Activated T-cell treated with anti-CD3 and anti-CD28 coated beads, Interleukin-2, amount 50 U/mL, for 72 hours (primary cell): ENCODE measurements around the gene SLC6A1. TPM values are rescaled to one million over a fixed set of nuclear protein-coding genes. Genes with fewer than 3 reads are reported as not detected.

ENCODE experiments used
- ATAC-seq, 2 donors: fragments of 150-1000 bp; cut with Tn5 transposase; replicated peaks in 1 of 2; 2 replicates each; pipeline ENCODE4 v1.10.0; 2021; ENCODE audit warnings: moderate library complexity in 2 of 2, mild to moderate bottlenecking in 1 of 2
- DNase-seq, 2 donors: peaks; one replicate each; pipeline ENCODE4 v3.0.0; 2021 to 2022; ENCODE audit warnings: mixed read lengths in 1 of 2
- H3K27ac Mint-ChIP-seq: one replicate; pipeline ENCODE4 v1.8.0; 2022; ENCODE audit warnings: mild to moderate bottlenecking, moderate library complexity, mixed read lengths
- H3K27me3 Mint-ChIP-seq: one replicate; pipeline ENCODE4 v1.8.0; 2022; ENCODE audit warnings: low read depth, mixed read lengths
- H3K36me3 Mint-ChIP-seq, 2 donors: one replicate each; pipeline ENCODE4 v1.8.0; 2022; ENCODE audit warnings: mixed read lengths in 2 of 2, mild to moderate bottlenecking in 1 of 2; ENCODE audit not compliant: insufficient read depth in 2 of 2
- H3K4me1 Mint-ChIP-seq: one replicate; pipeline ENCODE4 v1.8.0; 2022; ENCODE audit warnings: low read depth, mixed read lengths
- H3K4me3 Mint-ChIP-seq, 2 donors: one replicate each; pipeline ENCODE4 v1.8.0; 2022; ENCODE audit warnings: mild to moderate bottlenecking in 2 of 2, mixed read lengths in 2 of 2, moderate library complexity in 2 of 2
- H3K9me3 Mint-ChIP-seq, 2 donors: one replicate each; pipeline ENCODE4 v1.8.0; 2022; ENCODE audit warnings: mixed read lengths in 2 of 2
- total RNA-seq, 2 donors: library from RNA; stranded (reverse); gene quantifications; one replicate each; pipeline ENCODE4 v1.2.3, GENCODE V29; 2022

Gene SLC6A1
- not detected for total RNA-seq

GRCh38 chr3:10992017-10992942, at the start of gene SLC6A1:
TSS of gene SLC6A1 (plus strand) at chr3:10992748. CDS start at chr3:11017212, 24,464 bp downstream.
- ATAC-seq, result peak; percentile 25 to 34
- H3K4me1 Mint-ChIP-seq, result peaks cover 6% of the 10 kb centered on the region
- DNase-seq, result no peak
- no peaks in the 10 kb centered on the region for H3K9me3 Mint-ChIP-seq
- H3K4me3 Mint-ChIP-seq, result peak within 1 kb of the TSS; percentile 60 to 78
- H3K27me3 Mint-ChIP-seq, result peaks cover 68% of the 10 kb centered on the region
- no peak within 1 kb of the TSS for H3K27ac Mint-ChIP-seq
- peaks cover 0 to 3% of the 10 kb centered on the region in 2 donors for H3K36me3 Mint-ChIP-seq

GRCh38 chr3:10944866-10945265, 47.7 kb upstream of the SLC6A1 start:
- no peak for DNase-seq
- no peaks in the 10 kb centered on the region for H3K4me1 Mint-ChIP-seq
- no peaks in the 10 kb centered on the region for H3K36me3 Mint-ChIP-seq
- H3K9me3 Mint-ChIP-seq, result no peaks in the 10 kb centered on the region
- no peak overlapping the region for H3K4me3 Mint-ChIP-seq
- ATAC-seq, result no peak
- H3K27ac Mint-ChIP-seq, result no peak overlapping the region
- H3K27me3 Mint-ChIP-seq, result no peaks in the 10 kb centered on the region

GRCh38 chr3:10945683-10946287, 46.8 kb upstream of the SLC6A1 start:
- no peaks in the 10 kb centered on the region for H3K36me3 Mint-ChIP-seq
- DNase-seq (peak; percentile 61 to 62), ATAC-seq (peak; percentile 66 to 74)
- no peaks in the 10 kb centered on the region for H3K4me1 Mint-ChIP-seq
- no peaks in the 10 kb centered on the region for H3K27me3 Mint-ChIP-seq
- no peaks in the 10 kb centered on the region for H3K9me3 Mint-ChIP-seq
- no peak overlapping the region for H3K27ac Mint-ChIP-seq
- H3K4me3 Mint-ChIP-seq, result no peak overlapping the region

GRCh38 chr3:10946526-10946925, 46.0 kb upstream of the SLC6A1 start:
- Mint-ChIP-seq H3K27me3 (no peaks in the 10 kb centered on the region), H3K9me3 (no peaks in the 10 kb centered on the region), H3K4me3 (no peak overlapping the region), H3K27ac (no peak overlapping the region), H3K4me1 (no peaks in the 10 kb centered on the region), H3K36me3 (no peaks in the 10 kb centered on the region)
- no peak for ATAC-seq
- DNase-seq, result no peak

- H3K27me3 Mint-ChIP-seq, result no peaks in the 10 kb centered on the region
- no peak for ATAC-seq
- no peak overlapping the region for H3K4me3 Mint-ChIP-seq
- H3K27ac Mint-ChIP-seq, result no peak overlapping the region
- no peaks in the 10 kb centered on the region for H3K4me1 Mint-ChIP-seq
- H3K9me3 Mint-ChIP-seq, result no peaks in the 10 kb centered on the region
- H3K36me3 Mint-ChIP-seq, result no peaks in the 10 kb centered on the region
- no peak for DNase-seq
These were observed 44.2 kb upstream of the SLC6A1 start for GRCh38 chr3:10948326-10948725.

GRCh38 chr3:10949197-10949596, 43.4 kb upstream of the SLC6A1 start:
- H3K4me3 Mint-ChIP-seq, result no peak overlapping the region
- H3K27me3 Mint-ChIP-seq, result no peaks in the 10 kb centered on the region
- ATAC-seq, result no peak
- no peak for DNase-seq
- H3K36me3 Mint-ChIP-seq, result no peaks in the 10 kb centered on the region
- H3K27ac Mint-ChIP-seq, result no peak overlapping the region
- H3K4me1 Mint-ChIP-seq, result no peaks in the 10 kb centered on the region
- no peaks in the 10 kb centered on the region for H3K9me3 Mint-ChIP-seq

GRCh38 chr3:10950476-10951294, 41.9 kb upstream of the SLC6A1 start:
- Mint-ChIP-seq H3K27me3 (no peaks in the 10 kb centered on the region), H3K27ac (no peak overlapping the region), H3K9me3 (no peaks in the 10 kb centered on the region), H3K4me3 (no peak overlapping the region), H3K4me1 (no peaks in the 10 kb centered on the region), H3K36me3 (no peaks in the 10 kb centered on the region)
- no peak for DNase-seq
- ATAC-seq, result no peak

GRCh38 chr3:10951295-10951926, 41.1 kb upstream of the SLC6A1 start:
- H3K4me1 Mint-ChIP-seq, result no peaks in the 10 kb centered on the region
- no peak overlapping the region for H3K4me3 Mint-ChIP-seq
- no peak overlapping the region for H3K27ac Mint-ChIP-seq
- H3K9me3 Mint-ChIP-seq, result no peaks in the 10 kb centered on the region
- H3K36me3 Mint-ChIP-seq, result no peaks in the 10 kb centered on the region
- ATAC-seq, result no peak
- DNase-seq, result no peak
- no peaks in the 10 kb centered on the region for H3K27me3 Mint-ChIP-seq

GRCh38 chr3:10952525-10952924, 40.0 kb upstream of the SLC6A1 start:
- Mint-ChIP-seq H3K4me1 (no peaks in the 10 kb centered on the region), H3K27ac (no peak overlapping the region), H3K4me3 (no peak overlapping the region), H3K36me3 (no peaks in the 10 kb centered on the region), H3K27me3 (no peaks in the 10 kb centered on the region), H3K9me3 (no peaks in the 10 kb centered on the region)
- ATAC-seq (no peak), DNase-seq (no peak)

GRCh38 chr3:10954740-10955139, 37.8 kb upstream of the SLC6A1 start:
- ATAC-seq (no peak), DNase-seq (no peak)
- H3K4me1 Mint-ChIP-seq, result no peaks in the 10 kb centered on the region
- no peaks in the 10 kb centered on the region for H3K27me3 Mint-ChIP-seq
- no peak overlapping the region for H3K27ac Mint-ChIP-seq
- H3K4me3 Mint-ChIP-seq, result no peak overlapping the region
- H3K9me3 Mint-ChIP-seq, result no peaks in the 10 kb centered on the region
- H3K36me3 Mint-ChIP-seq, result no peaks in the 10 kb centered on the region

- ATAC-seq, result no peak
- peaks cover 6% of the 10 kb centered on the region for H3K27me3 Mint-ChIP-seq
- DNase-seq, result no peak
- no peak overlapping the region for H3K4me3 Mint-ChIP-seq
- H3K9me3 Mint-ChIP-seq, result no peaks in the 10 kb centered on the region
- H3K4me1 Mint-ChIP-seq, result no peaks in the 10 kb centered on the region
- no peaks in the 10 kb centered on the region for H3K36me3 Mint-ChIP-seq
- no peak overlapping the region for H3K27ac Mint-ChIP-seq
These were observed 36.7 kb upstream of the SLC6A1 start for GRCh38 chr3:10955711-10956453.

- ATAC-seq (no peak), DNase-seq (no peak)
- Mint-ChIP-seq H3K27ac (no peak overlapping the region), H3K9me3 (no peaks in the 10 kb centered on the region), H3K4me1 (no peaks in the 10 kb centered on the region), H3K36me3 (no peaks in the 10 kb centered on the region), H3K27me3 (peaks cover 6% of the 10 kb centered on the region), H3K4me3 (no peak overlapping the region)
These were observed 36.0 kb upstream of the SLC6A1 start for GRCh38 chr3:10956531-10956930.
